Left lobe of liver (tissue), 2 donors: ENCODE data around the gene THAP12. TPM values are rescaled to one million over a fixed set of nuclear protein-coding genes. Genes with fewer than 3 reads are reported as not detected.

ENCODE experiments used
- ATAC-seq: fragments of 200-7000 bp; cut with Tn5 transposase; one replicate; pipeline ENCODE4 v1.9.1; 2020; ENCODE audit warnings: mild to moderate bottlenecking, moderate library complexity
- DNase-seq: peaks from one replicate; pipeline ENCODE4 v3.0.0-alpha.2; 2020; ENCODE audit warnings: low spot score
- total RNA-seq: library from RNA; stranded (reverse); gene quantifications from one replicate; pipeline ENCODE4 v1.2.1, GENCODE V29; 2021
- donor health status: DM: no; HTN: no; CAD: no; lungs with moderate emphysema.
- donor health status: DM: no; HTN: yes; CAD: no.

THAP12 gene
- total RNA-seq, 1 donor from 2014 or later: 11.0 TPM

- DNase-seq (peak; percentile 57), ATAC-seq (peak; percentile 79)
Measured at GRCh38 chr11:76380159-76380976, 564 bp downstream of the THAP12 start.

GRCh38 chr11:76379807-76380158, 1.1 kb downstream of the THAP12 start:
- ATAC-seq (no peak), DNase-seq (no peak)

GRCh38 chr11:76376746-76377558, 4.0 kb downstream of the THAP12 start:
- ATAC-seq (no peak), DNase-seq (no peak)

- DNase-seq (no peak), ATAC-seq (no peak)
Measured at GRCh38 chr11:76371170-76371569, 9.8 kb downstream of the THAP12 start.

GRCh38 chr11:76369406-76369805, 11.5 kb downstream of the THAP12 start:
- no peak for ATAC-seq

GRCh38 chr11:76368490-76368889, 12.4 kb downstream of the THAP12 start:
- ATAC-seq: no peak

More at GRCh38 chr11:76369406-76369805, 11.5 kb downstream of the THAP12 start:
- no peak for DNase-seq

GRCh38 chr11:76365038-76365679, 15.8 kb downstream of the THAP12 start:
- ATAC-seq (no peak), DNase-seq (no peak)

More at GRCh38 chr11:76368490-76368889, 12.4 kb downstream of the THAP12 start:
- DNase-seq: no peak

GRCh38 chr11:76362716-76363115, 18.2 kb downstream of the THAP12 start:
- no peak for ATAC-seq
- no peak for DNase-seq

- no peak for DNase-seq
- no peak for ATAC-seq
Measured at GRCh38 chr11:76361776-76362175, 19.2 kb downstream of the THAP12 start.

- no peak for ATAC-seq
- DNase-seq: no peak
Measured at GRCh38 chr11:76361374-76361773, 19.6 kb downstream of the THAP12 start.

GRCh38 chr11:76355172-76355571, 25.8 kb downstream of the THAP12 start:
- no peak for ATAC-seq
- no peak for DNase-seq

GRCh38 chr11:76348348-76348747, 32.6 kb downstream of the THAP12 start:
- DNase-seq (no peak), ATAC-seq (no peak)

GRCh38 chr11:76347466-76347865, 33.5 kb downstream of the THAP12 start:
- ATAC-seq (peak; percentile 26), DNase-seq (no peak)

GRCh38 chr11:76339221-76339620, 41.7 kb downstream of the THAP12 start:
- DNase-seq (no peak), ATAC-seq (peak; percentile 61)

- no peak for DNase-seq
- no peak for ATAC-seq
Measured at GRCh38 chr11:76337923-76338322, 43.0 kb downstream of the THAP12 start.

GRCh38 chr11:76337469-76337868, 43.5 kb downstream of the THAP12 start:
- ATAC-seq (no peak), DNase-seq (no peak)

GRCh38 chr11:76336597-76336996, 44.3 kb downstream of the THAP12 start:
- ATAC-seq (no peak), DNase-seq (no peak)

- ATAC-seq: peak; percentile 26
- no peak for DNase-seq
Measured at GRCh38 chr11:76335842-76336241, 45.1 kb downstream of the THAP12 start.

GRCh38 chr11:76334826-76335389, 46.0 kb downstream of the THAP12 start:
- ATAC-seq (no peak), DNase-seq (no peak)

- no peak for ATAC-seq
Measured at GRCh38 chr11:76330651-76331050, 50.3 kb downstream of the THAP12 start.

GRCh38 chr11:76329983-76330382, 50.9 kb downstream of the THAP12 start:
- DNase-seq (no peak), ATAC-seq (no peak)

More at GRCh38 chr11:76330651-76331050, 50.3 kb downstream of the THAP12 start:
- no peak for DNase-seq
